BE2C (cell line): Measurements from ENCODE around the gene EIF3I.

Experiments
- DNase-seq: peaks from one replicate; pipeline ENCODE4 v3.0.0-alpha.2; 2020
- H3K27me3 ChIP-seq: fragments of 250-450 bp; sonication (Bioruptor Pico); 2 replicates; pipeline ENCODE4 v1.5.1; 2020; ENCODE audit warnings: mild to moderate bottlenecking
- H3K36me3 ChIP-seq: fragments of 250-450 bp; sonication (Bioruptor Pico); 2 replicates; pipeline ENCODE4 v1.5.1; 2020; ENCODE audit warnings: mild to moderate bottlenecking
- H3K4me1 ChIP-seq: fragments of 250-450 bp; sonication (Bioruptor Pico); 2 replicates; pipeline ENCODE4 v1.5.1; 2020
- H3K4me3 ChIP-seq: 2 replicates; pipeline ENCODE4 v1.5.1; 2011; ENCODE audit warnings: low read depth, low read length
- H3K9me3 ChIP-seq: fragments of 250-450 bp; sonication (Bioruptor Pico); 2 replicates; pipeline ENCODE4 v1.5.1; 2020
- TF ChIP-seq, protein P1 (sequence below): IDR thresholded peaks from 2 replicates; pipeline ENCODE4 v1.5.1; 2012; ENCODE audit warnings: mild to moderate bottlenecking, low read depth, low read length

The EIF3I gene

GRCh38 chr1:32186491-32186890 lies 35.7 kb upstream of the EIF3I start:
- Histone ChIP-seq H3K36me3 (peaks cover 50% of the 10 kb centered on the region), H3K4me1 (no peaks in the 10 kb centered on the region), H3K4me3 (no peak overlapping the region), H3K27me3 (no peaks in the 10 kb centered on the region), H3K9me3 (no peaks in the 10 kb centered on the region)
- DNase-seq = no peak
- TF ChIP-seq, protein P1, sequence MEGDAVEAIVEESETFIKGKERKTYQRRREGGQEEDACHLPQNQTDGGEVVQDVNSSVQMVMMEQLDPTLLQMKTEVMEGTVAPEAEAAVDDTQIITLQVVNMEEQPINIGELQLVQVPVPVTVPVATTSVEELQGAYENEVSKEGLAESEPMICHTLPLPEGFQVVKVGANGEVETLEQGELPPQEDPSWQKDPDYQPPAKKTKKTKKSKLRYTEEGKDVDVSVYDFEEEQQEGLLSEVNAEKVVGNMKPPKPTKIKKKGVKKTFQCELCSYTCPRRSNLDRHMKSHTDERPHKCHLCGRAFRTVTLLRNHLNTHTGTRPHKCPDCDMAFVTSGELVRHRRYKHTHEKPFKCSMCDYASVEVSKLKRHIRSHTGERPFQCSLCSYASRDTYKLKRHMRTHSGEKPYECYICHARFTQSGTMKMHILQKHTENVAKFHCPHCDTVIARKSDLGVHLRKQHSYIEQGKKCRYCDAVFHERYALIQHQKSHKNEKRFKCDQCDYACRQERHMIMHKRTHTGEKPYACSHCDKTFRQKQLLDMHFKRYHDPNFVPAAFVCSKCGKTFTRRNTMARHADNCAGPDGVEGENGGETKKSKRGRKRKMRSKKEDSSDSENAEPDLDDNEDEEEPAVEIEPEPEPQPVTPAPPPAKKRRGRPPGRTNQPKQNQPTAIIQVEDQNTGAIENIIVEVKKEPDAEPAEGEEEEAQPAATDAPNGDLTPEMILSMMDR = no peak

- H3K4me3 ChIP-seq = no peak overlapping the region
- H3K27me3 ChIP-seq = no peaks in the 10 kb centered on the region
- DNase-seq = no peak
- peaks cover 61% of the 10 kb centered on the region for H3K36me3 ChIP-seq
- H3K9me3 ChIP-seq = no peaks in the 10 kb centered on the region
- H3K4me1 ChIP-seq = no peaks in the 10 kb centered on the region
- TF ChIP-seq, protein P1 = no peak
Measured at GRCh38 chr1:32187850-32188249, 34.4 kb upstream of the EIF3I start.

DNA sequence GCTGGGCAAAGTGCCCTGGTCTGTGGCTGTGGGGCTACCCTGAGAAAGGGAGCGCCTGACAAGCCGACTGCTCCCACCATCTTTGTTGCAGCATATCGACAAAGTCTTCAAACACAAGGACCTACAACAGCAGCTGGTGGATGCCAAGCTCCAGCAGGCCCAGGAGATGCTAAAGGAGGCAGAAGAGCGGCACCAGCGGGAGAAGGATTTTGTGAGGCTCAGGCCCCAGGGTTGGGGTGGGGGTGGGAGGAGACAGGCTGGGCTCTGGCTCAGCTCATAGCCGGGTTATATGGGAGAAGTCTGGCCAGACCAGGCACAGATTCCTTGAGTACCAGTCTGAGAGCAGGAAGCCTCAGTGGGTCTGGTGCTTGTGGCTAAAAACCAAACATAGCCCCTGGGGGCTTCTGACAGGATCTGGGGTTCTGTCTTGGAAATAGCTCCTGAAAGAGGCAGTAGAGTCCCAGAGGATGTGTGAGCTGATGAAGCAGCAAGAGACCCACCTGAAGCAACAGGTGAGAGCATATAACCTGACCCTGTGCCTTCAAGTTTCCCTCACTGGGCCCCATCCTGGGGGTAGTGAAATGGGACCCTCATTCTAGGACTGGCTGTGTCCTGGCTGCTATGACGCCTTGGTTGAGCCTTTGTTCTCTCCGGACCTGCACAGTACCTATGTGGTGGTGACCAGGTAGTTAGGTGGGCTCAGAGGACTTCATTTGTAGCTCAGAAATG lies 29.8 kb upstream of the EIF3I start:
- Histone ChIP-seq H3K27me3 (no peaks in the 10 kb centered on the region), H3K9me3 (no peaks in the 10 kb centered on the region), H3K36me3 (peaks cover 43% of the 10 kb centered on the region), H3K4me3 (no peak overlapping the region), H3K4me1 (no peaks in the 10 kb centered on the region)
- no peak for DNase-seq
- TF ChIP-seq, protein P1 = no peak

DNA sequence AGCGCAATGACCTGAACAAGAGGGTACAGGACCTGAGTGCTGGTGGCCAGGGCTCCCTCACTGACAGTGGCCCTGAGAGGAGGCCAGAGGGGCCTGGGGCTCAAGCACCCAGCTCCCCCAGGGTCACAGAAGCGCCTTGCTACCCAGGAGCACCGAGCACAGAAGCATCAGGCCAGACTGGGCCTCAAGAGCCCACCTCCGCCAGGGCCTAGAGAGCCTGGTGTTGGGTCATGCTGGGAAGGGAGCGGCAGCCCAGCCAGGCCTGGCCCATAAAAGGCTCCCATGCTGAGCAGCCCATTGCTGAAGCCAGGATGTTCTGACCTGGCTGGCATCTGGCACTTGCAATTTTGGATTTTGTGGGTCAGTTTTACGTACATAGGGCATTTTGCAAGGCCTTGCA lies 27.2 kb upstream of the EIF3I start:
- Histone ChIP-seq H3K27me3 (no peaks in the 10 kb centered on the region), H3K4me3 (no peak overlapping the region), H3K36me3 (peaks cover 30% of the 10 kb centered on the region), H3K4me1 (peaks cover 4% of the 10 kb centered on the region; the same call in 1 of the 2 replicates), H3K9me3 (no peaks in the 10 kb centered on the region)
- DNase-seq = no peak
- TF ChIP-seq, protein P1 = no peak

- TF ChIP-seq, protein P1 = no peak
- peaks cover 24% of the 10 kb centered on the region for H3K36me3 ChIP-seq
- H3K4me3 ChIP-seq = no peak overlapping the region
- H3K27me3 ChIP-seq = no peaks in the 10 kb centered on the region
- DNase-seq = no peak
- H3K9me3 ChIP-seq = no peaks in the 10 kb centered on the region
- H3K4me1 ChIP-seq = peaks cover 6% of the 10 kb centered on the region; the same call in 1 of the 2 replicates
Measured at GRCh38 chr1:32195531-32195930, 26.7 kb upstream of the EIF3I start.
